OCI-LY7 (cell line): Measurements from ENCODE around the gene FRMD5. TPM values are rescaled to one million over a fixed set of nuclear protein-coding genes. Genes with fewer than 3 reads are reported as not detected.

Experiments
- BruUV-seq: library from RNA; stranded (reverse); fragments of 400-500 nt; replicated peaks from 2 replicates; lab custom pipeline; 2021; lab: Mats Ljungman, UMichigan
- CTCF ChIA-PET: fragments of 300-600 bp; sonication (Branson Sonifier 250); formaldehyde crosslinking; loops from one replicate; lab custom pipeline; 2022; ENCODE audit warnings: antibody characterized with exemption; ENCODE audit not compliant: unreplicated experiment; lab: Charles Lee
- POLR2A ChIA-PET: fragments of 300-600 bp; sonication (Branson Sonifier 250); formaldehyde crosslinking; loops from one replicate; lab custom pipeline; 2022; ENCODE audit warnings: antibody characterized with exemption; lab: Charles Lee
- DNase-seq: peaks from one replicate; pipeline ENCODE4 v3.0.0-alpha.2; 2015; ENCODE audit warnings: low spot score
- H2AFZ ChIP-seq: fragments of 200-600 bp; sonication (generic), shearing (Covaris generic); 2 replicates; pipeline ENCODE4 v1.6.1; 2014; ENCODE audit warnings: mild to moderate bottlenecking, antibody characterized with exemption, low read length, moderate library complexity
- H3K27ac ChIP-seq: fragments of 200-600 bp; sonication (generic); 2 replicates; pipeline ENCODE4 v1.5.1; 2014; ENCODE audit warnings: mixed run types, low read depth, mild to moderate bottlenecking, moderate library complexity, low read length, inconsistent platforms; ENCODE audit not compliant: poor library complexity, severe bottlenecking
- H3K36me3 ChIP-seq: fragments of 200-600 bp; sonication (generic); 2 replicates; pipeline ENCODE4 v1.6.1; 2014; ENCODE audit warnings: mild to moderate bottlenecking, antibody characterized with exemption, low read length, moderate library complexity, mixed read lengths; ENCODE audit not compliant: insufficient read depth
- H3K4me1 ChIP-seq: fragments of 200-600 bp; sonication (generic); 2 replicates; pipeline ENCODE4 v1.5.1; 2014; ENCODE audit warnings: mild to moderate bottlenecking, low read length; ENCODE audit not compliant: insufficient read depth, poor library complexity, severe bottlenecking
- H3K4me2 ChIP-seq: fragments of 200-600 bp; sonication (generic); 2 replicates; pipeline ENCODE4 v1.6.1; 2014; ENCODE audit warnings: mild to moderate bottlenecking, low read length
- H3K4me3 ChIP-seq: fragments of 200-600 bp; sonication (generic); 2 replicates; pipeline ENCODE4 v1.5.1; 2014; ENCODE audit warnings: mild to moderate bottlenecking, low read depth, low read length; ENCODE audit not compliant: poor library complexity, severe bottlenecking
- H3K79me2 ChIP-seq: fragments of 200-600 bp; sonication (generic); 2 replicates; pipeline ENCODE4 v1.6.1; 2016; ENCODE audit warnings: low read depth, mild to moderate bottlenecking, low read length, moderate library complexity, mixed read lengths; ENCODE audit not compliant: insufficient read depth
- H3K9me2 ChIP-seq: fragments of 200-600 bp; sonication (generic); 2 replicates; pipeline ENCODE4 v1.6.1; 2016; ENCODE audit warnings: mild to moderate bottlenecking, low read length, mixed read lengths; ENCODE audit not compliant: insufficient read depth
- H3K9me3 ChIP-seq: fragments of 200-600 bp; sonication (generic); 2 replicates; pipeline ENCODE4 v1.6.1; 2014; ENCODE audit warnings: mild to moderate bottlenecking, mixed run types, low read length, mixed read lengths
- H4K20me1 ChIP-seq: fragments of 200-600 bp; sonication (generic); 2 replicates; pipeline ENCODE4 v1.6.1; 2014; ENCODE audit warnings: mild to moderate bottlenecking, antibody characterized with exemption, low read length, moderate library complexity, mixed read lengths; ENCODE audit not compliant: insufficient read depth
- EZH2phosphoT487 ChIP-seq: fragments of 200-600 bp; sonication (generic); IDR thresholded peaks from 2 replicates; pipeline ENCODE4 v1.6.1; 2018; ENCODE audit warnings: low read depth, borderline replicate concordance, mild to moderate bottlenecking, mixed run types, antibody characterized with exemption, low read length, moderate library complexity, mixed read lengths
- intact Hi-C: fragments of 100-400 bp; cut with micrococcal nuclease; formaldehyde crosslinking; loops from one replicate; pipeline ENCODE4 v1.10.0; 2022; ENCODE audit not compliant: unreplicated experiment
- total RNA-seq, 2 experiments: library from RNA; depleted of rRNA in 1 of 2; stranded (reverse); fragments of >200 nt in 1 of 2; shearing (Covaris generic) in 1 of 2; gene quantifications; 2 replicates each; pipeline ENCODE4 v1.2.3, GENCODE V29; 2014 to 2022
- TF ChIP-seq, protein P1 (sequence below): fragments of 200-600 bp; sonication (generic); conservative IDR thresholded peaks from 2 replicates; pipeline ENCODE4 v1.5.1; 2014; ENCODE audit warnings: mild to moderate bottlenecking, antibody characterized with exemption, low read length, moderate library complexity, mixed read lengths

FRMD5 gene
- total RNA-seq, 2 experiments from 2014 or later = not detected

DNA sequence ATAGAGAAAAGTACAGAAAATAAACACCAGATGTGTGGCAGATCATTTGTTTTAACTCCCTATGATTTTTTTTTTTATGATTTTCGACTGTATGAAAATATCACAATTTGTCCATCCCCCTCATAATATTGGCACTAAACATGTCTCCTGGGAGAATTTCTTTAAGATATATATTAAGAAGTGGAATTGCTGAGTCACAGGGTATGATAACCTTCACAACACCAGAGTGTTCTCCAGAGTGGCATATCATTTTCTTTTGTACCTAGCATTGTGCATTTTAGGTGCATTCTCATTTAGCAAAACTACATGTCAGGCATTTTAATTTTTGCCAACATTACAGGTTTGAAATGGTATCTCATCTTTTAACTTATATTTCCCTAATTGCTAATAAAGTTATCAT is 170.9 kb downstream of the FRMD5 start:
- Histone ChIP-seq H3K4me1 (no peaks in the 10 kb centered on the region), H3K9me2 (no peaks in the 10 kb centered on the region), H3K4me3 (no peak overlapping the region), H3K9me3 (no peaks in the 10 kb centered on the region), H3K27ac (no peak overlapping the region), H3K36me3 (no peaks in the 10 kb centered on the region), H2AFZ (no peak overlapping the region), H4K20me1 (no peaks in the 10 kb centered on the region), H3K79me2 (no peaks in the 10 kb centered on the region), H3K4me2 (no peak overlapping the region)
- no TSS peak for BruUV-seq
- intact Hi-C loops = no loop called here
- no peak for TF ChIP-seq EZH2phosphoT487
- TF ChIP-seq, protein P1, sequence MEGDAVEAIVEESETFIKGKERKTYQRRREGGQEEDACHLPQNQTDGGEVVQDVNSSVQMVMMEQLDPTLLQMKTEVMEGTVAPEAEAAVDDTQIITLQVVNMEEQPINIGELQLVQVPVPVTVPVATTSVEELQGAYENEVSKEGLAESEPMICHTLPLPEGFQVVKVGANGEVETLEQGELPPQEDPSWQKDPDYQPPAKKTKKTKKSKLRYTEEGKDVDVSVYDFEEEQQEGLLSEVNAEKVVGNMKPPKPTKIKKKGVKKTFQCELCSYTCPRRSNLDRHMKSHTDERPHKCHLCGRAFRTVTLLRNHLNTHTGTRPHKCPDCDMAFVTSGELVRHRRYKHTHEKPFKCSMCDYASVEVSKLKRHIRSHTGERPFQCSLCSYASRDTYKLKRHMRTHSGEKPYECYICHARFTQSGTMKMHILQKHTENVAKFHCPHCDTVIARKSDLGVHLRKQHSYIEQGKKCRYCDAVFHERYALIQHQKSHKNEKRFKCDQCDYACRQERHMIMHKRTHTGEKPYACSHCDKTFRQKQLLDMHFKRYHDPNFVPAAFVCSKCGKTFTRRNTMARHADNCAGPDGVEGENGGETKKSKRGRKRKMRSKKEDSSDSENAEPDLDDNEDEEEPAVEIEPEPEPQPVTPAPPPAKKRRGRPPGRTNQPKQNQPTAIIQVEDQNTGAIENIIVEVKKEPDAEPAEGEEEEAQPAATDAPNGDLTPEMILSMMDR = no peak
- no peak for DNase-seq
- CTCF ChIA-PET = no interaction called here
- POLR2A ChIA-PET = interaction anchor here (0.6 kb wide), 1 partner anchor 329 kb away, joined by 5 read pairs; no protein-coding TSS in a partner anchor

DNA sequence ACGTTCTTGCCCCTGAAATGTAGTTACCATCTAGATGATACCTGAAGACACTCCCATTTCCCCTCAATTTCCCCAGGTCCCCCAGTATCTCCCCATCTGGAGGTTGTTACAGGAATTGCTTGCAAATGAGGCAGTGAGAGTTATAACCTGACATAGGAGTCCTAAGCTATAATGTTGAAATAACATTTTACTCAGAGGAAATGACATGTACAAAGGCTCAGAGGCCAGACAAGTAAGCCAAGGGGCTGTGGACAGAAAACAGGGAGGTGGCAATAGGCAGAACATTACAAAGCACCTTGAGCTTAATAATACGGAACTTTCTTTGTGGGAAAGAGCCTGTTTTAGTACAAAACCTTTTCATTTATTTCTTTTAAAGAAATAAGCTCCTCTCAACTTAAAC is 171.9 kb downstream of the FRMD5 start:
- ChIA-PET POLR2A (interaction anchor here (0.7 kb wide), 1 partner anchor 9 kb away, joined by 4 read pairs; no protein-coding TSS in a partner anchor), CTCF (no interaction called here)
- H3K4me1 ChIP-seq = no peaks in the 10 kb centered on the region
- no peak overlapping the region for H3K4me3 ChIP-seq
- no peak overlapping the region for H3K4me2 ChIP-seq
- no peaks in the 10 kb centered on the region for H4K20me1 ChIP-seq
- TF ChIP-seq EZH2phosphoT487 = no peak
- TF ChIP-seq, protein P1 = no peak
- no peak overlapping the region for H2AFZ ChIP-seq
- intact Hi-C loops = no loop called here
- BruUV-seq = no TSS peak
- no peaks in the 10 kb centered on the region for H3K36me3 ChIP-seq
- no peaks in the 10 kb centered on the region for H3K9me2 ChIP-seq
- no peak for DNase-seq
- no peaks in the 10 kb centered on the region for H3K9me3 ChIP-seq
- H3K27ac ChIP-seq = no peak overlapping the region
- no peaks in the 10 kb centered on the region for H3K79me2 ChIP-seq

DNA sequence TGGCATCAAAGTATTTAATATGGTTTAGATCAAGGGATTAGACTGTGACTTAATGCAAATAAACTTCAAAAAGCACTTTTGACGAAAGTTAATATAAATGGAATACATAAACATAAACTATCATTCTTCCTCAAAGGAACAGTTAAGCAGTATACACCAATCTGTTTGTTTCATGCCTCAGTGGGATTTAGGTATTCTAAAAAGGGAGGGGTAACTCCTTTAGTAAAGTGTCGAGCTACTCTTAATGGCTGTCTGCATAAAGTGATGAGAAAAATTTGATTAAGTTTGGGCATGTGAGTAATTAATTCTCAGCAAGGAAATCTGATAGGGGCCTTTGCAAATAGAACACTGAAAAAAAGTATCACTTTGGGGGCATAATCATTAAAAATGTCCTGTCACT is 176.9 kb downstream of the FRMD5 start:
- Histone ChIP-seq H3K27ac (no peak overlapping the region), H3K9me3 (no peaks in the 10 kb centered on the region), H3K9me2 (no peaks in the 10 kb centered on the region), H3K4me3 (no peak overlapping the region), H3K36me3 (no peaks in the 10 kb centered on the region), H2AFZ (no peak overlapping the region), H3K79me2 (no peaks in the 10 kb centered on the region), H3K4me1 (no peaks in the 10 kb centered on the region), H3K4me2 (no peak overlapping the region), H4K20me1 (no peaks in the 10 kb centered on the region)
- intact Hi-C loops = no loop called here
- no peak for DNase-seq
- no peak for TF ChIP-seq EZH2phosphoT487
- TF ChIP-seq, protein P1 = no peak
- CTCF ChIA-PET = no interaction called here
- no TSS peak for BruUV-seq
- POLR2A ChIA-PET = interaction anchor here (0.6 kb wide), 1 partner anchor 1564 kb away, joined by 3 read pairs; no protein-coding TSS in a partner anchor
